HepG2 (cell line): ENCODE results near the gene AKTIP. TPM values are rescaled to one million over a fixed set of nuclear protein-coding genes. Genes with fewer than 3 reads are reported as not detected.

ENCODE experiments used
- ATAC-seq: fragments of 200-7000 bp; cut with Tn5 transposase; 3 replicates; pipeline ENCODE4 v1.9.1; 2020; ENCODE audit warnings: mild to moderate bottlenecking, moderate library complexity
- BruUV-seq: library from RNA; stranded (reverse); fragments of 400-500 nt; replicated peaks from 2 replicates; lab custom pipeline; 2021; lab: Mats Ljungman, UMichigan
- CTCF ChIA-PET: fragments of 300-600 bp; formaldehyde crosslinking; extraction: SDS; loops from one replicate; lab custom pipeline; 2021; ENCODE audit warnings: low total read pairs, inconsistent platforms, low intra/inter-chr PET ratio; lab: Yijun Ruan, JAX
- POLR2A ChIA-PET: fragments of 350-600 bp; sonication (Branson Sonifier 250); formaldehyde crosslinking; loops from one replicate; lab custom pipeline; 2020; ENCODE audit warnings: antibody characterized with exemption, inconsistent platforms; lab: Yijun Ruan, JAX
- DNase-seq: peaks from one replicate; pipeline ENCODE4 v3.0.0-alpha.2; 2015; ENCODE audit warnings: low spot score
- FAIRE-seq: peaks from 3 replicates; lab custom pipeline; 2011; peaks lifted over from hg19 to GRCh38; lab: Jason Lieb, UNC
- H2AFZ ChIP-seq: one replicate; pipeline ENCODE4 v1.6.1; 2011; ENCODE audit warnings: low read length, inconsistent platforms
- H3K27ac ChIP-seq: fragments of 300-600 bp; 3 replicates; pipeline ENCODE4 v1.8.0; 2011; ENCODE audit warnings: mixed run types, mild to moderate bottlenecking, mixed read lengths, low read length, inconsistent platforms; ENCODE audit not compliant: insufficient read depth; ENCODE audit errors: extremely low read length
- H3K27me3 ChIP-seq, 2 experiments: fragments of 200-600 bp in 1 of 2; 2 replicates in 1 of 2; 3 replicates in 1 of 2; pipeline versions ENCODE4 v1.6.0 to v1.8.0; 2011; ENCODE audit warnings: low read length in 2 of 2, mild to moderate bottlenecking in 2 of 2, moderate library complexity in 2 of 2, inconsistent platforms in 1 of 2; ENCODE audit not compliant: insufficient read depth in 2 of 2, control insufficient read depth in 1 of 2
- H3K36me3 ChIP-seq, 2 experiments: fragments of 200-600 bp in 1 of 2; replicated peaks in 1 of 2; 2 replicates in 1 of 2; 3 replicates in 1 of 2; pipeline versions ENCODE4 v1.5.1 to v1.8.0; 2011; ENCODE audit warnings: low read length in 2 of 2, inconsistent platforms in 1 of 2; ENCODE audit not compliant: insufficient read depth in 2 of 2, control insufficient read depth in 1 of 2
- H3K4me1 ChIP-seq: 2 replicates; pipeline ENCODE4 v1.5.1; 2012; ENCODE audit warnings: low read length, inconsistent platforms; ENCODE audit not compliant: insufficient read depth
- H3K4me2 ChIP-seq: 2 replicates; pipeline ENCODE4 v1.6.0; 2011; ENCODE audit warnings: low read depth, low read length, inconsistent platforms
- H3K4me3 ChIP-seq, 3 experiments: fragments of 200-600 bp in 1 of 3; sonication (generic), shearing (Covaris generic) in 1 of 3; replicated peaks in 1 of 3; 2 replicates each; pipeline ENCODE4 v1.5.1; 2011 to 2016; ENCODE audit warnings: low read length in 3 of 3, inconsistent platforms in 2 of 3, low read depth in 2 of 3, mild to moderate bottlenecking in 2 of 3, control low read depth in 1 of 3, mixed read lengths in 1 of 3; ENCODE audit not compliant: insufficient read depth in 1 of 3
- H3K79me2 ChIP-seq: one replicate; pipeline ENCODE4 v1.6.1; 2011; ENCODE audit warnings: low read length, inconsistent platforms; ENCODE audit not compliant: insufficient read depth
- H3K9ac ChIP-seq: 2 replicates; pipeline ENCODE4 v1.6.0; 2011; ENCODE audit warnings: mild to moderate bottlenecking, low read depth, low read length, inconsistent platforms; ENCODE audit not compliant: insufficient read depth
- H3K9me3 ChIP-seq: 2 replicates; pipeline ENCODE4 v1.5.1; 2012; ENCODE audit warnings: mild to moderate bottlenecking, low read length
- H4K20me1 ChIP-seq: 2 replicates; pipeline ENCODE4 v1.6.0; 2011; ENCODE audit warnings: inconsistent platforms, mild to moderate bottlenecking, low read length, moderate library complexity; ENCODE audit not compliant: insufficient read depth
- BRCA1 ChIP-seq: sonication (generic); formaldehyde crosslinking; IDR thresholded peaks from 2 replicates; pipeline ENCODE4 v1.4.0; 2020; ENCODE audit warnings: missing genetic modification reagents
- FOXA1 ChIP-seq, 2 experiments: fragments of 450-650 bp in 1 of 2; sonication (generic) in 1 of 2; formaldehyde crosslinking in 1 of 2; IDR thresholded peaks; 2 replicates each; pipeline versions ENCODE4 v1.4.0 to v1.6.1; 2016 to 2020; ENCODE audit warnings: missing genetic modification reagents in 1 of 2
- KDM6A ChIP-seq: IDR thresholded peaks from 2 replicates; pipeline ENCODE4 v1.6.1; 2016; ENCODE audit warnings: low read depth
- PHF20 ChIP-seq: sonication (generic); formaldehyde crosslinking; IDR thresholded peaks from 2 replicates; pipeline ENCODE4 v1.5.0; 2020; ENCODE audit warnings: mild to moderate bottlenecking, missing genetic modification reagents
- PITX1 ChIP-seq: sonication (generic); formaldehyde crosslinking; IDR thresholded peaks from 2 replicates; pipeline ENCODE4 v1.5.1; 2020; ENCODE audit warnings: mild to moderate bottlenecking, missing genetic modification reagents
- PPARG ChIP-seq: conservative IDR thresholded peaks from 2 replicates; pipeline ENCODE4 v1.6.1; 2016; ENCODE audit warnings: missing biosample characterization, missing genetic modification reagents
- ZBTB8A ChIP-seq: sonication (generic); formaldehyde crosslinking; IDR thresholded peaks from 2 replicates; pipeline ENCODE4 v1.4.0; 2020; ENCODE audit warnings: mild to moderate bottlenecking, low read depth, missing genetic modification reagents, borderline replicate concordance
- ZNF205 ChIP-seq: IDR thresholded peaks from 2 replicates; pipeline ENCODE4 v1.6.1; 2018; ENCODE audit warnings: missing biosample characterization, missing genetic modification reagents
- ZNF337 ChIP-seq: sonication (generic); formaldehyde crosslinking; IDR thresholded peaks from 2 replicates; pipeline ENCODE4 v1.5.1; 2020; ENCODE audit warnings: missing genetic modification reagents, low read depth, mild to moderate bottlenecking, borderline replicate concordance
- WGBS: methylation state at CpG from one replicate; pipeline ENCODE4 v1.1.6; 2017; ENCODE audit warnings: low lambda C conversion rate; 5-methylcytosine and 5-hydroxymethylcytosine counted together
- in situ Hi-C: cut with HindIII; loops from 2 replicates; pipeline ENCODE4 v1.10.0; 2017; ENCODE audit warnings: low pct_unique_long_range_greater_than_20kb; ENCODE audit not compliant: extremely low pct_ligation_motif_present
- intact Hi-C: fragments of 100-400 bp; cut with micrococcal nuclease; formaldehyde crosslinking; loops from one replicate; pipeline ENCODE4 v1.10.0; 2022; ENCODE audit not compliant: unreplicated experiment
- polyA plus RNA-seq, 8 experiments: library from polyadenylated mRNA; depleted of rRNA in 3 of 8; stranded (reverse) in 7 of 8; unstranded in 1 of 8; fragments of >200 nt; fragmentation: Illumina TruSeq in 4 of 8; extraction: Trizol in 4 of 8; gene quantifications; 2 replicates each; pipeline versions ENCODE4 v1.2.1 to v1.2.3, GENCODE V29; 2011 to 2016; ENCODE audit warnings: low read depth in 4 of 8, missing spikeins in 1 of 8, mixed read lengths in 1 of 8; ENCODE audit not compliant: insufficient read depth in 1 of 8
- total RNA-seq, 5 experiments: library from RNA; depleted of rRNA; stranded (reverse); fragments of >200 nt; fragmentation: Illumina TruSeq; extraction: Trizol; gene quantifications; 2 replicates each; pipeline ENCODE4 v1.2.3, GENCODE V29; 2016; ENCODE audit warnings: low read depth in 1 of 5
- TF ChIP-seq, protein P1 (sequence below): IDR thresholded peaks from 2 replicates; pipeline ENCODE4 v1.6.1; 2016; ENCODE audit warnings: mild to moderate bottlenecking

Gene AKTIP
- total and polyA plus RNA-seq, 2 of the 13 experiments (the other 11 are each of a cell fraction or from before 2014, with no cell fraction given) = 28.8 to 49.0 TPM

DNA sequence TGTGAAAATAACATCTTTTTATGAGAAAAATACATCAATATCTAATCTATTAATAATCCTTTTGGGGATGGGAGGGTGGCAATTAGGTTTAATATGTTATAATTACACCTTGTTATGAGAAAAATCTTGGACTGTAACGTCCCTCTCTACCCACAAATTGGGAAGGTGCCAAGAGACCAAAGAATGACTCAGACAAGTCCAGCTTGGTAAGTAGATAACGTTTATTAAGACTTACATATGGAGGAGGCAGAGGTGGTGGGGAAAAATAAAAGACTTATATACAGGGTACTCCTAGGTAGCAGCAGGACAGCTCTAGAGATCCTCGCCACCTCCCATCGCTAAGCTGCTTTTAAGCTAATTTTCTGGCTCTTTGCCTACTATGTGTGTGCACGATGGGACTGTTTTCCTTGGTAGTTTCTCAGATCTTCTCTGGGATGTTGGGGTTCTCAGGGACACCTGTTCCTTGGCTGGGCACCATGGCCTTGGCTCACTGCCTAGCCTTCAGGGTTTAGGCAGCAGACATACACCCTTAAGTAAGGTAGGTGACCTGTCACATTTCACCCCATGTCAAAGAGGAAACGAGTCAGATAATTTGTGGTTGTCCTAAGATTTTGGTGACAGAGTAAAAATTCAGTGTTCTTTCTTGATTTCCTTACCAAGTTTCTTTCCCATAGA lies 37.3 kb downstream of the AKTIP start:
- in situ Hi-C loops = no loop called here
- no TSS peak for BruUV-seq
- Histone ChIP-seq H3K27ac (no peak overlapping the region), H3K9ac (no peak overlapping the region), H3K4me3 (no peak overlapping the region), H3K4me2 (no peak overlapping the region), H2AFZ (no peak overlapping the region), H3K27me3 (no peaks in the 10 kb centered on the region), H3K4me1 (no peaks in the 10 kb centered on the region), H3K79me2 (no peaks in the 10 kb centered on the region), H3K9me3 (no peaks in the 10 kb centered on the region), H3K36me3 (peaks cover 29 to 63% of the 10 kb centered on the region in 2 experiments), H4K20me1 (no peaks in the 10 kb centered on the region)
- TF ChIP-seq KDM6A = no peak
- no peak for TF ChIP-seq PPARG (CRISPR knock-in tag)
- TF ChIP-seq ZBTB8A (CRISPR knock-in tag) = no peak
- TF ChIP-seq, protein P1, sequence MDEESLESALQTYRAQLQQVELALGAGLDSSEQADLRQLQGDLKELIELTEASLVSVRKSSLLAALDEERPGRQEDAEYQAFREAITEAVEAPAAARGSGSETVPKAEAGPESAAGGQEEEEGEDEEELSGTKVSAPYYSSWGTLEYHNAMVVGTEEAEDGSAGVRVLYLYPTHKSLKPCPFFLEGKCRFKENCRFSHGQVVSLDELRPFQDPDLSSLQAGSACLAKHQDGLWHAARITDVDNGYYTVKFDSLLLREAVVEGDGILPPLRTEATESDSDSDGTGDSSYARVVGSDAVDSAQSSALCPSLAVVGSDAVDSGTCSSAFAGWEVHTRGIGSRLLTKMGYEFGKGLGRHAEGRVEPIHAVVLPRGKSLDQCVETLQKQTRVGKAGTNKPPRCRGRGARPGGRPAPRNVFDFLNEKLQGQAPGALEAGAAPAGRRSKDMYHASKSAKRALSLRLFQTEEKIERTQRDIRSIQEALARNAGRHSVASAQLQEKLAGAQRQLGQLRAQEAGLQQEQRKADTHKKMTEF (CRISPR knock-in tag) = no peak
- TF ChIP-seq PITX1 = no peak
- TF ChIP-seq FOXA1 (IDR thresholded peaks at IDR 0.05) = no peak
- no peak for TF ChIP-seq FOXA1 (CRISPR knock-in tag; IDR thresholded peaks at IDR 0.05)
- TF ChIP-seq ZNF205 = no peak
- TF ChIP-seq ZNF337 (CRISPR knock-in tag) = no peak
- no peak for TF ChIP-seq BRCA1 (CRISPR knock-in tag)
- TF ChIP-seq PHF20 = no peak
- no peak for ATAC-seq
- ChIA-PET POLR2A (interaction anchor here (0.5 kb wide), 1 partner anchor 992 kb away, joined by 3 read pairs; no protein-coding TSS in a partner anchor), CTCF (no interaction called here)
- intact Hi-C loops = no loop called here
- no peak for FAIRE-seq
- DNase-seq = no peak
- WGBS = 89% methylated on average over 6 of the region's 6 CpGs
